Measurements from ENCODE around the gene SLC6A20. TPM values are rescaled to one million over a fixed set of nuclear protein-coding genes. Genes with fewer than 3 reads are reported as not detected.

The SLC6A20 gene
- total RNA-seq, 1 donor from 2014 or later: not detected

DNA sequence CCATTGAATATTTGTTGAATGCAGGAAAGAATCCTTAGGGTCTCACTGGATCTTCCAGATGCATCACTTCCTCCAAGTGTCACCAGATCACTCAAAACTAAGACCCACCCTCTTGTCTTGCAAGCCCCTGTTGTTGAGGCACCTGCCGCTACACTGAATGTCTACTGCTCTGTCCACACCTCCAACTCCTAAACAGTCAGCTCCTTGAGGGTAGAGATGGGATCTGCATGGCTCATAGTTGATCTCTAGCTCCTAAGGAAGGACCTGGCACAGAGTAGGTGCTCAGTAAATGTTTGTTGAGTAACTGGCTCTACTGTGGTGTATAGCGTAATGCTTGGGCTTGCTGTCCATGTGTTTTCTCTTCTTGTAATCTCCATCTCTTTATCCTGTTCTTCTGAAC is 8.8 kb downstream of the SLC6A20 start:
- TF ChIP-seq, protein P1, sequence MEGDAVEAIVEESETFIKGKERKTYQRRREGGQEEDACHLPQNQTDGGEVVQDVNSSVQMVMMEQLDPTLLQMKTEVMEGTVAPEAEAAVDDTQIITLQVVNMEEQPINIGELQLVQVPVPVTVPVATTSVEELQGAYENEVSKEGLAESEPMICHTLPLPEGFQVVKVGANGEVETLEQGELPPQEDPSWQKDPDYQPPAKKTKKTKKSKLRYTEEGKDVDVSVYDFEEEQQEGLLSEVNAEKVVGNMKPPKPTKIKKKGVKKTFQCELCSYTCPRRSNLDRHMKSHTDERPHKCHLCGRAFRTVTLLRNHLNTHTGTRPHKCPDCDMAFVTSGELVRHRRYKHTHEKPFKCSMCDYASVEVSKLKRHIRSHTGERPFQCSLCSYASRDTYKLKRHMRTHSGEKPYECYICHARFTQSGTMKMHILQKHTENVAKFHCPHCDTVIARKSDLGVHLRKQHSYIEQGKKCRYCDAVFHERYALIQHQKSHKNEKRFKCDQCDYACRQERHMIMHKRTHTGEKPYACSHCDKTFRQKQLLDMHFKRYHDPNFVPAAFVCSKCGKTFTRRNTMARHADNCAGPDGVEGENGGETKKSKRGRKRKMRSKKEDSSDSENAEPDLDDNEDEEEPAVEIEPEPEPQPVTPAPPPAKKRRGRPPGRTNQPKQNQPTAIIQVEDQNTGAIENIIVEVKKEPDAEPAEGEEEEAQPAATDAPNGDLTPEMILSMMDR (IDR thresholded peaks at IDR 0.05; ENCODE audit: insufficient read depth, low read length, severe bottlenecking): no peak
- no peak overlapping the region for H3K4me3 ChIP-seq (ENCODE audit: low read depth, low read length)
- no peaks in the 10 kb centered on the region for H3K36me3 ChIP-seq (ENCODE audit: control insufficient read depth, insufficient read depth, low read length)
- FAIRE-seq: no peak
- H3K27me3 ChIP-seq (ENCODE audit: control insufficient read depth, insufficient read depth, low read length): no peaks in the 10 kb centered on the region
- no peak for DNase-seq (ENCODE audit: low read depth)

DNA sequence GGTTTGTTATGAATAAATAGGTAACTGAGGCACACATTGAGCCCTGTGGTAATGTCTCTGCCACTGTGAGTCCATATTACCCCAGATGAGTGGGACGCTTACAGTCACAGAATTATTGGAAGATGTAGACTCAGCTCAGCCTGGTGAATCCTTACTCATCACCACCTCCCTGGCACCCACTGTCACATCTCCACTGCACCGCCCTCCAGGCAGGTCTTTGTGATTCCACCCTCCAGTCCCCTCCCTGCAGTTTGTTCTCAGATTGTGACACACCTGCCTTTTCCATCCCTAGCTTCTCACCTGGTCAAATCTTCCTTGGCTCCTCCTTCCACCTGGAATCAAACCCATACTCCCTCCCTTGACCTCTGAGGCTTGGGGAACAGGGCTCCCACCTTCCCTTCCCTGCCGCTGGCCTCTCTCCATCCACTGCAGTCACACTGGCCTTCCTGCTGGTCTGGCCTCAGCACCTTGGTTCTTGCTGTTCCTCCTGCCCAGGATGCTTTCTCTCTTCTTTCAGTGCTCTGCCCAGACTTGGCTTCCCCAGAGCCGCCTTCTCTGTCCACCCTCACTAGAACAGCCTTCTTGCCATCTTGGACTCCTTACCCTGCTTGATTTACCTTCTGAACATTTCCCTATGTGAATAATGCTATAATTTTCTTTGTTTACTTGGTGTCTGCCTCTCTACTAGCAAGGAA is 9.4 kb downstream of the SLC6A20 start:
- Histone ChIP-seq H3K4me3 (ENCODE audit: low read depth, low read length) (no peak overlapping the region), H3K36me3 (ENCODE audit: control insufficient read depth, insufficient read depth, low read length) (no peaks in the 10 kb centered on the region), H3K27me3 (ENCODE audit: control insufficient read depth, insufficient read depth, low read length) (peaks cover 3% of the 10 kb centered on the region)
- peak; percentile 58 for FAIRE-seq
- TF ChIP-seq, protein P1 (IDR thresholded peaks at IDR 0.05; ENCODE audit: insufficient read depth, low read length, severe bottlenecking): no peak
- no peak for DNase-seq (ENCODE audit: low read depth)

DNA sequence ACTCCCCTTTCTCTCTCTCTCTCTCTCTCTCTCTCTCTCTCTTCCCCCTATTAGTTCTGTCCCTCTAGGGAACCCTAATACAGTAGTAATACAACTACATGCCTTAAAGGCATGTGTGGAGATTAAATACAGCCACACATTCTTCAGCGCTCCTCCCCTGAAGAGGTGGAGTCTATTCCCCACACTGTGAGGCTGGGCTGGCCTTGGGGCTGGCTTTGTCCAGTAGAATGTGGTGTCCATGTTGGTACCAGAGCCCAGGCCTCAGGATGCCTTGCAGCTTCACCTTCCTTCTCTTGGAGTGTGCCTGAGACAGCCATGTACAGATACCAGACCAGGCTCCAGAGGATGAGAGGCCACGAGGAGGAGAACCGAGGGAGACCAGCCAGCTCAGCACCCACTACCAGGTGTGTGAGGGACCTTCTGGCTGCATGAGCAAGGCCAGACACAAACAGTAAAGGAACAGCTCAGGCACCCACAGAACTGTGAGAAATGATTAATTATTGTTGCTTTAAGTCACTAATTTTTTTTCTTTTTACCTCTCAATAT is 10.7 kb downstream of the SLC6A20 start:
- DNase-seq (ENCODE audit: low read depth): no peak

DNA sequence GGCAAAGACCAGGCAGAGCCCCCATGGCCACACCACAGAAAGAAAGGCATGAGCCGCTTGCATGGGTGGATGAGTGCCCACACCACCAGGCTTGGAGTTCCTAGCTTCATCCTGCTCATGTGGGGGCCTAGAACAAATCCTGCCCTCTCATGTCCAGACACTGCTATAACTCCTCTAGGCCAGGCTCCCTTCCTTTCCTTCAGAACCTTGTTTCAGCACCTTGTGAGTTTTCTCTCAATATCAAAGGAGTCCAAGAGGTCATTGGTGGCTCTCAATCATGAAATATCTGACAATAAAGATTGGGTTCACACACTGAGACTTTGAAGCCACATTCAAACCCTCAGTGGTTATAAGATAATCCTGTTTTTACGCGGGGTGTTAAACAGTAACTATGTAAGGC is 12.7 kb downstream of the SLC6A20 start:
- Histone ChIP-seq H3K36me3 (ENCODE audit: control insufficient read depth, insufficient read depth, low read length) (no peaks in the 10 kb centered on the region), H3K4me3 (ENCODE audit: low read depth, low read length) (no peak overlapping the region), H3K27me3 (ENCODE audit: control insufficient read depth, insufficient read depth, low read length) (peaks cover 6% of the 10 kb centered on the region)
- TF ChIP-seq, protein P1 (IDR thresholded peaks at IDR 0.05; ENCODE audit: insufficient read depth, low read length, severe bottlenecking): no peak
- DNase-seq (ENCODE audit: low read depth): no peak
- no peak for FAIRE-seq

More for the DNA sequence above, 10.7 kb downstream of the SLC6A20 start:
- peaks cover 4% of the 10 kb centered on the region for H3K27me3 ChIP-seq (ENCODE audit: control insufficient read depth, insufficient read depth, low read length)
- TF ChIP-seq, protein P1 (IDR thresholded peaks at IDR 0.05; ENCODE audit: insufficient read depth, low read length, severe bottlenecking): no peak
- no peak for FAIRE-seq
- no peak overlapping the region for H3K4me3 ChIP-seq (ENCODE audit: low read depth, low read length)
- no peaks in the 10 kb centered on the region for H3K36me3 ChIP-seq (ENCODE audit: control insufficient read depth, insufficient read depth, low read length)

DNA sequence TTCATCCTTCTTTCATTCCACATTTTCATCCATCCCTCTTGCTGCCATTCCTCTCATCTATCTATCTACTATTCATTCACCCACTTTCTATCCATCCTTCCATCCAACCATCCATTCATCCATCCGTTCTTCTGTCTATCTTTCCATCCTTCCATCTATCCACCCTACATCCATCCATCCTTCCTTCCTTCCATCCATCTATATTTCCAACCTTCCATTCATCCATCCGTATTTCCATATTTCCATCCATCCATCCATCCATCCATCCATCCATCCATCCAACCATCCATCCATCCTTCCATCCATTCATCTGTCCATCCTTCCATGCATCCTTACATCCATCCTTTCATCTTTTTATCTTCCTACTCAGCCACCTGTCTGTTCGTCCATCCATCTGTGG is 14.0 kb downstream of the SLC6A20 start:
- TF ChIP-seq, protein P1 (IDR thresholded peaks at IDR 0.05; ENCODE audit: insufficient read depth, low read length, severe bottlenecking): no peak
- FAIRE-seq (no peak), DNase-seq (ENCODE audit: low read depth) (no peak)
- peaks cover 6% of the 10 kb centered on the region for H3K27me3 ChIP-seq (ENCODE audit: control insufficient read depth, insufficient read depth, low read length)
- H3K4me3 ChIP-seq (ENCODE audit: low read depth, low read length): no peak overlapping the region
- no peaks in the 10 kb centered on the region for H3K36me3 ChIP-seq (ENCODE audit: control insufficient read depth, insufficient read depth, low read length)

All from bronchial epithelial cell (primary cell).